SK-N-SH (cell line): ENCODE results near the gene IRF9. TPM values are rescaled to one million over a fixed set of nuclear protein-coding genes. Genes with fewer than 3 reads are reported as not detected.

ENCODE experiments used
- CTCF ChIA-PET: fragments of 300-600, 350-600 bp; formaldehyde crosslinking; extraction: SDS; loops from one replicate; lab custom pipeline; 2021; lab: Yijun Ruan, JAX
- POLR2A ChIA-PET: fragments of 350-600 bp; sonication (Branson Sonifier 250); formaldehyde crosslinking; extraction: SDS; loops from one replicate; lab custom pipeline; 2020; ENCODE audit warnings: antibody characterized with exemption, inconsistent platforms; lab: Yijun Ruan, JAX
- DNase-seq: peaks from one replicate; pipeline ENCODE4 v3.0.0; 2012
- H2AFZ ChIP-seq: fragments of 200-600 bp; sonication (generic); 2 replicates; pipeline ENCODE4 v1.8.1; 2016; ENCODE audit warnings: antibody characterized with exemption, mild to moderate bottlenecking, low read depth
- H3F3A ChIP-seq: fragments of 200-600 bp; sonication (generic); replicated peaks from 2 replicates; pipeline ENCODE3; 2016; ENCODE audit warnings: antibody characterized with exemption, mild to moderate bottlenecking; ENCODE audit not compliant: insufficient read depth
- H3K27ac ChIP-seq, 2 experiments: fragments of 200-500 bp in 1 of 2; fragments of 200-600 bp in 1 of 2; sonication (Bioruptor generic) in 1 of 2; sonication (generic), shearing (Covaris generic) in 1 of 2; 2 replicates each; pipeline versions ENCODE4 v1.5.1 to v1.6.1; 2014 to 2016; ENCODE audit warnings: low read depth in 2 of 2, inconsistent platforms in 1 of 2, low read length in 1 of 2, mild to moderate bottlenecking in 1 of 2, mixed read lengths in 1 of 2
- H3K27me3 ChIP-seq: fragments of 200-600 bp; sonication (generic), shearing (Covaris generic); 2 replicates; pipeline ENCODE4 v1.6.1; 2016; ENCODE audit warnings: mixed run types; ENCODE audit not compliant: insufficient read depth
- H3K36me3 ChIP-seq, 2 experiments: fragments of 200-500 bp in 1 of 2; fragments of 200-600 bp in 1 of 2; sonication (Bioruptor generic) in 1 of 2; sonication (generic) in 1 of 2; replicated peaks in 1 of 2; 2 replicates each; pipeline versions ENCODE3 to v1.5.1; 2014 to 2016; ENCODE audit warnings: low read length in 1 of 2, mild to moderate bottlenecking in 1 of 2; ENCODE audit not compliant: insufficient read depth in 2 of 2, control insufficient read depth in 1 of 2
- H3K4me1 ChIP-seq, 2 experiments: fragments of 200-500 bp in 1 of 2; fragments of 200-600 bp in 1 of 2; sonication (Bioruptor generic) in 1 of 2; sonication (generic), shearing (Covaris generic) in 1 of 2; 2 replicates each; pipeline versions ENCODE4 v1.5.1 to v1.6.1; 2014 to 2016; ENCODE audit warnings: low read depth in 1 of 2, low read length in 1 of 2, mixed run types in 1 of 2; ENCODE audit not compliant: insufficient read depth in 2 of 2, control insufficient read depth in 1 of 2
- H3K4me2 ChIP-seq: fragments of 200-600 bp; sonication (generic), shearing (Covaris generic); 2 replicates; pipeline ENCODE4 v1.6.1; 2017; ENCODE audit warnings: mixed run types
- H3K4me3 ChIP-seq, 2 experiments: fragments of 200-500 bp in 1 of 2; fragments of 200-600 bp in 1 of 2; sonication (Bioruptor generic) in 1 of 2; sonication (generic), shearing (Covaris generic) in 1 of 2; 2 replicates each; pipeline versions ENCODE4 v1.5.1 to v1.8.1; 2014 to 2016; ENCODE audit warnings: low read depth in 2 of 2, inconsistent platforms in 1 of 2, low read length in 1 of 2, mild to moderate bottlenecking in 1 of 2, mixed read lengths in 1 of 2, moderate library complexity in 1 of 2
- H3K79me2 ChIP-seq: fragments of 200-600 bp; sonication (generic); 2 replicates; pipeline ENCODE4 v1.8.1; 2017; ENCODE audit warnings: mild to moderate bottlenecking; ENCODE audit not compliant: insufficient read depth
- H3K9ac ChIP-seq: fragments of 200-600 bp; sonication (generic); 2 replicates; pipeline ENCODE4 v1.6.1; 2017; ENCODE audit warnings: mixed run types
- H3K9me2 ChIP-seq: fragments of 200-600 bp; sonication (generic); 2 replicates; pipeline ENCODE4 v1.6.1; 2017; ENCODE audit warnings: mixed run types
- H3K9me3 ChIP-seq: fragments of 200-600 bp; sonication (generic); 2 replicates; pipeline ENCODE4 v1.6.1; 2017; ENCODE audit warnings: mixed run types, mild to moderate bottlenecking, moderate library complexity
- H4K20me1 ChIP-seq: fragments of 200-600 bp; sonication (generic); 2 replicates; pipeline ENCODE4 v1.6.1; 2017; ENCODE audit warnings: mild to moderate bottlenecking, mixed run types; ENCODE audit not compliant: insufficient read depth
- CHD2 ChIP-seq: fragments of 150-350 bp; IDR thresholded peaks from 2 replicates; pipeline ENCODE4 v1.6.1; 2018; ENCODE audit warnings: low read length; ENCODE audit not compliant: partially characterized antibody
- EZH2phosphoT487 ChIP-seq: fragments of 200-600 bp; sonication (generic); IDR thresholded peaks from 2 replicates; pipeline ENCODE4 v1.6.1; 2017; ENCODE audit warnings: low read depth, mixed run types, mild to moderate bottlenecking, antibody characterized with exemption, moderate library complexity, borderline replicate concordance
- FOSL2 ChIP-seq: IDR thresholded peaks from 2 replicates; pipeline ENCODE4 v1.4.0; 2012; ENCODE audit warnings: low read depth, mild to moderate bottlenecking, moderate library complexity, borderline replicate concordance
- FOXJ3 ChIP-seq: sonication (generic); formaldehyde crosslinking; IDR thresholded peaks from 2 replicates; pipeline ENCODE4 v1.5.1; 2020; ENCODE audit warnings: mild to moderate bottlenecking, missing genetic modification reagents
- FOXM1 ChIP-seq: IDR thresholded peaks from 2 replicates; pipeline ENCODE4 v1.4.0; 2012; ENCODE audit warnings: low read depth, mild to moderate bottlenecking
- GATA2 ChIP-seq: sonication (generic); formaldehyde crosslinking; IDR thresholded peaks from 2 replicates; pipeline ENCODE4 v1.5.0; 2020; ENCODE audit warnings: mild to moderate bottlenecking, missing genetic modification reagents
- IRF3 ChIP-seq: fragments of 150-350 bp; IDR thresholded peaks from 2 replicates; pipeline ENCODE4 v1.6.1; 2016; ENCODE audit warnings: mild to moderate bottlenecking, low read depth, low read length
- JUND ChIP-seq: IDR thresholded peaks from 2 replicates; pipeline ENCODE4 v1.4.0; 2012
- MEF2A ChIP-seq: IDR thresholded peaks from 2 replicates; pipeline ENCODE4 v1.4.0; 2012; ENCODE audit warnings: low read depth, borderline replicate concordance
- MXI1 ChIP-seq: IDR thresholded peaks from 2 replicates; pipeline ENCODE4 v1.6.1; 2012; ENCODE audit warnings: mild to moderate bottlenecking, low read depth, low read length, improper control_type of control experiment
- NFIC ChIP-seq: IDR thresholded peaks from 2 replicates; pipeline ENCODE4 v1.4.0; 2012; ENCODE audit warnings: borderline replicate concordance
- NRF1 ChIP-seq: IDR thresholded peaks from 2 replicates; pipeline ENCODE4 v1.6.1; 2012; ENCODE audit warnings: low read depth, mild to moderate bottlenecking, low read length
- PBX3 ChIP-seq: IDR thresholded peaks from 2 replicates; pipeline ENCODE4; 2012
- POLR2AphosphoS5 ChIP-seq: IDR thresholded peaks from 2 replicates; pipeline ENCODE4 v1.6.1; 2012; ENCODE audit warnings: low read depth, low read length
- RAD21 ChIP-seq: IDR thresholded peaks from 2 replicates; pipeline ENCODE4 v1.6.1; 2012; ENCODE audit warnings: mild to moderate bottlenecking, low read length
- RCOR1 ChIP-seq: fragments of 150-350 bp; IDR thresholded peaks from 2 replicates; pipeline ENCODE4 v1.6.1; 2017; ENCODE audit warnings: antibody characterized with exemption, low read length
- RFX5 ChIP-seq: IDR thresholded peaks from 2 replicates; pipeline ENCODE4 v1.6.1; 2012; ENCODE audit warnings: mild to moderate bottlenecking, improper control_type of control experiment, low read length
- SIN3A ChIP-seq: IDR thresholded peaks from 2 replicates; pipeline ENCODE4 v1.6.1; 2012; ENCODE audit warnings: low read depth, mild to moderate bottlenecking, low read length, moderate library complexity, borderline replicate concordance
- TCF12 ChIP-seq: IDR thresholded peaks from 2 replicates; pipeline ENCODE4 v1.4.0; 2012
- YY1 ChIP-seq: IDR thresholded peaks from 2 replicates; pipeline ENCODE4 v1.4.0; 2012; ENCODE audit warnings: low read depth, mild to moderate bottlenecking
- WGBS: methylation state at CpG from one replicate; pipeline ENCODE4 v1.1.6; 2017; ENCODE audit warnings: low lambda C conversion rate; 5-methylcytosine and 5-hydroxymethylcytosine counted together
- polyA plus RNA-seq, 3 experiments: library from polyadenylated mRNA; depleted of rRNA; stranded (reverse); fragments of >200 nt; gene quantifications; 2 replicates each; pipeline ENCODE4 v1.2.3, GENCODE V29; 2012
- TF ChIP-seq, protein P1 (sequence below): IDR thresholded peaks from 2 replicates; pipeline ENCODE4 v1.4.0; 2012; ENCODE audit warnings: low read depth
- TF ChIP-seq, protein P2 (sequence below): fragments of 150-350 bp; IDR thresholded peaks from 2 replicates; pipeline ENCODE4 v1.6.1; 2017; ENCODE audit warnings: antibody characterized with exemption, low read length, low read depth, borderline replicate concordance
- TF ChIP-seq, protein P3 (sequence below): IDR thresholded peaks from 2 replicates; pipeline ENCODE4 v1.6.1; 2012; ENCODE audit warnings: mild to moderate bottlenecking, low read depth, low read length, moderate library complexity
- TF ChIP-seq, protein P4 (sequence below): fragments of 200-600 bp; sonication (generic); IDR thresholded peaks from 2 replicates; pipeline ENCODE4 v1.6.1; 2017; ENCODE audit warnings: antibody characterized with exemption, mild to moderate bottlenecking, moderate library complexity

The IRF9 gene
- polyA plus RNA-seq, 1 of the 3 experiments (the other 2 are of a cell fraction), result 37.6 TPM

GRCh38 chr14:24114532-24115421 lies 46.3 kb upstream of the IRF9 start, which contains the start of the genes DCAF11 and NRL:
Gene DCAF11, plus strand, starts transcription at chr14:24114777. Its CDS starts 818 bp downstream, at chr14:24115595.
Gene NRL, minus strand, starts transcription at chr14:24114949. Its CDS starts 32,101 bp downstream, at chr14:24082848.
- H3K9me3 ChIP-seq, result no peaks in the 10 kb centered on the region
- peaks cover 6% of the 10 kb centered on the region; the same call in 1 of the 2 replicates for H3K79me2 ChIP-seq
- CTCF ChIA-PET, result interaction anchor here (0.7 to 3.8 kb wide), 15 partner anchors 20 to 526 kb away, joined by 3 to 25 read pairs (median 3); partner anchors contain the start of genes CARMIL3, IPO4, IRF9 and PCK2
- peaks cover 10 to 17% of the 10 kb centered on the region in 2 experiments for H3K4me1 ChIP-seq
- H3K4me3 ChIP-seq, result peak within 1 kb of the TSS; percentile 71 to 88
- peaks cover 12 to 31% of the 10 kb centered on the region in 2 experiments for H3K36me3 ChIP-seq
- no peaks in the 10 kb centered on the region for H4K20me1 ChIP-seq
- peak within 1 kb of the TSS; percentile 91 for H3K9ac ChIP-seq
- H3F3A ChIP-seq, result peaks cover 11% of the 10 kb centered on the region
- POLR2A ChIA-PET, result interaction anchor here (0.6 to 3.2 kb wide), 19 partner anchors 8 to 794 kb away, joined by 3 to 28 read pairs (median 6); partner anchors contain the start of genes CARMIL3, EMC9, FITM1 and IRF9
- H3K9me2 ChIP-seq, result no peaks in the 10 kb centered on the region
- under 1% methylated on average over 46 of the region's 65 CpGs for WGBS
- H3K4me2 ChIP-seq, result peak within 1 kb of the TSS; percentile 90
- DNase-seq, result peak; percentile 95
- H3K27me3 ChIP-seq, result no peaks in the 10 kb centered on the region
- peak within 1 kb of the TSS; percentile 74 for H2AFZ ChIP-seq
- H3K27ac ChIP-seq, result peak within 1 kb of the TSS; percentile 97 to 99
- TF ChIP-seq, protein P1, sequence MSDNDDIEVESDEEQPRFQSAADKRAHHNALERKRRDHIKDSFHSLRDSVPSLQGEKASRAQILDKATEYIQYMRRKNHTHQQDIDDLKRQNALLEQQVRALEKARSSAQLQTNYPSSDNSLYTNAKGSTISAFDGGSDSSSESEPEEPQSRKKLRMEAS, result peak; percentile 94
- TF ChIP-seq PBX3 (peak; percentile 95), NFIC (no peak), POLR2AphosphoS5 (no peak; the same call in none of the 2 replicates), FOSL2 (no peak), NRF1 (peak; percentile 72), IRF3 (peak; percentile 94), FOXM1 (no peak), JUND (no peak), FOXJ3 (no peak), RAD21 (no peak), MXI1 (peak; percentile 97), RCOR1 (no peak), SIN3A (no peak; the same call in 1 of the 2 replicates), RFX5 (peak; percentile 91), TCF12 (no peak), YY1 (no peak), EZH2phosphoT487 (no peak), CHD2 (peak; percentile 96), GATA2 (CRISPR knock-in tag) (no peak), MEF2A (no peak)
- TF ChIP-seq, protein P2, sequence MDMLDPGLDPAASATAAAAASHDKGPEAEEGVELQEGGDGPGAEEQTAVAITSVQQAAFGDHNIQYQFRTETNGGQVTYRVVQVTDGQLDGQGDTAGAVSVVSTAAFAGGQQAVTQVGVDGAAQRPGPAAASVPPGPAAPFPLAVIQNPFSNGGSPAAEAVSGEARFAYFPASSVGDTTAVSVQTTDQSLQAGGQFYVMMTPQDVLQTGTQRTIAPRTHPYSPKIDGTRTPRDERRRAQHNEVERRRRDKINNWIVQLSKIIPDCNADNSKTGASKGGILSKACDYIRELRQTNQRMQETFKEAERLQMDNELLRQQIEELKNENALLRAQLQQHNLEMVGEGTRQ, result peak; percentile 66
- TF ChIP-seq, protein P3, sequence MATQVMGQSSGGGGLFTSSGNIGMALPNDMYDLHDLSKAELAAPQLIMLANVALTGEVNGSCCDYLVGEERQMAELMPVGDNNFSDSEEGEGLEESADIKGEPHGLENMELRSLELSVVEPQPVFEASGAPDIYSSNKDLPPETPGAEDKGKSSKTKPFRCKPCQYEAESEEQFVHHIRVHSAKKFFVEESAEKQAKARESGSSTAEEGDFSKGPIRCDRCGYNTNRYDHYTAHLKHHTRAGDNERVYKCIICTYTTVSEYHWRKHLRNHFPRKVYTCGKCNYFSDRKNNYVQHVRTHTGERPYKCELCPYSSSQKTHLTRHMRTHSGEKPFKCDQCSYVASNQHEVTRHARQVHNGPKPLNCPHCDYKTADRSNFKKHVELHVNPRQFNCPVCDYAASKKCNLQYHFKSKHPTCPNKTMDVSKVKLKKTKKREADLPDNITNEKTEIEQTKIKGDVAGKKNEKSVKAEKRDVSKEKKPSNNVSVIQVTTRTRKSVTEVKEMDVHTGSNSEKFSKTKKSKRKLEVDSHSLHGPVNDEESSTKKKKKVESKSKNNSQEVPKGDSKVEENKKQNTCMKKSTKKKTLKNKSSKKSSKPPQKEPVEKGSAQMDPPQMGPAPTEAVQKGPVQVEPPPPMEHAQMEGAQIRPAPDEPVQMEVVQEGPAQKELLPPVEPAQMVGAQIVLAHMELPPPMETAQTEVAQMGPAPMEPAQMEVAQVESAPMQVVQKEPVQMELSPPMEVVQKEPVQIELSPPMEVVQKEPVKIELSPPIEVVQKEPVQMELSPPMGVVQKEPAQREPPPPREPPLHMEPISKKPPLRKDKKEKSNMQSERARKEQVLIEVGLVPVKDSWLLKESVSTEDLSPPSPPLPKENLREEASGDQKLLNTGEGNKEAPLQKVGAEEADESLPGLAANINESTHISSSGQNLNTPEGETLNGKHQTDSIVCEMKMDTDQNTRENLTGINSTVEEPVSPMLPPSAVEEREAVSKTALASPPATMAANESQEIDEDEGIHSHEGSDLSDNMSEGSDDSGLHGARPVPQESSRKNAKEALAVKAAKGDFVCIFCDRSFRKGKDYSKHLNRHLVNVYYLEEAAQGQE, result no peak
- TF ChIP-seq, protein P4, sequence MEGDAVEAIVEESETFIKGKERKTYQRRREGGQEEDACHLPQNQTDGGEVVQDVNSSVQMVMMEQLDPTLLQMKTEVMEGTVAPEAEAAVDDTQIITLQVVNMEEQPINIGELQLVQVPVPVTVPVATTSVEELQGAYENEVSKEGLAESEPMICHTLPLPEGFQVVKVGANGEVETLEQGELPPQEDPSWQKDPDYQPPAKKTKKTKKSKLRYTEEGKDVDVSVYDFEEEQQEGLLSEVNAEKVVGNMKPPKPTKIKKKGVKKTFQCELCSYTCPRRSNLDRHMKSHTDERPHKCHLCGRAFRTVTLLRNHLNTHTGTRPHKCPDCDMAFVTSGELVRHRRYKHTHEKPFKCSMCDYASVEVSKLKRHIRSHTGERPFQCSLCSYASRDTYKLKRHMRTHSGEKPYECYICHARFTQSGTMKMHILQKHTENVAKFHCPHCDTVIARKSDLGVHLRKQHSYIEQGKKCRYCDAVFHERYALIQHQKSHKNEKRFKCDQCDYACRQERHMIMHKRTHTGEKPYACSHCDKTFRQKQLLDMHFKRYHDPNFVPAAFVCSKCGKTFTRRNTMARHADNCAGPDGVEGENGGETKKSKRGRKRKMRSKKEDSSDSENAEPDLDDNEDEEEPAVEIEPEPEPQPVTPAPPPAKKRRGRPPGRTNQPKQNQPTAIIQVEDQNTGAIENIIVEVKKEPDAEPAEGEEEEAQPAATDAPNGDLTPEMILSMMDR, result no peak
